Measurements from ENCODE around the gene SLC39A2. TPM values are rescaled to one million over a fixed set of nuclear protein-coding genes. Genes with fewer than 3 reads are reported as not detected.

Gene SLC39A2
- total and polyA plus RNA-seq, 9 of the 15 experiments (the other 6 are each of a cell fraction or from before 2014, with no cell fraction given) = 0.06 to 0.09 TPM; not detected in 7

GRCh38 chr14:20971705-20972021 is 27.4 kb upstream of the SLC39A2 start (continued):
- TF ChIP-seq AFF4 (CRISPR knock-in tag; IDR thresholded peaks at IDR 0.05) (no peak), GABPA (tag; conservative IDR thresholded peaks at IDR 0.05; ENCODE audit: low read depth) (peak; percentile 43; the same call in 1 of the 2 replicates), MGA (IDR thresholded peaks at IDR 0.05) (no peak), LCOR (CRISPR knock-in tag; IDR thresholded peaks at IDR 0.05) (no peak), OTX1 (CRISPR knock-in tag; IDR thresholded peaks at IDR 0.05) (no peak), ETV1 (tag; conservative IDR thresholded peaks at IDR 0.05; ENCODE audit: low read depth) (peak; percentile 85; the same call in 1 of the 2 replicates), ZKSCAN1 (IDR thresholded peaks at IDR 0.05; ENCODE audit: low read depth, low read length) (no peak), GABPB1 (CRISPR knock-in tag; IDR thresholded peaks at IDR 0.05) (peak; percentile 55; the same call in 1 of the 2 replicates), TBP (optimal IDR thresholded peaks at IDR 0.05; ENCODE audit: low read depth, low read length) (no peak), PHF8 (IDR thresholded peaks at IDR 0.05; ENCODE audit: borderline replicate concordance, low read length) (no peak), CREM (IDR thresholded peaks at IDR 0.05; ENCODE audit: low read depth) (no peak), HNRNPLL (IDR thresholded peaks at IDR 0.05; ENCODE audit: low read depth, low read length, poor library complexity, severe bottlenecking) (peak; percentile 3)

Data from K562 (cell line).